Measurements from ENCODE around the gene SH3GL3. TPM values are rescaled to one million over a fixed set of nuclear protein-coding genes. Genes with fewer than 3 reads are reported as not detected.

SH3GL3 gene
- total RNA-seq, 1 experiment from 2014 or later = not detected

- Histone ChIP-seq H3K9me3 (ENCODE audit: control insufficient read depth, insufficient read depth, low read depth, low read length) (no peaks in the 10 kb centered on the region), H3K27me3 (ENCODE audit: control insufficient read depth, insufficient read depth, low read length) (no peaks in the 10 kb centered on the region), H3K4me1 (ENCODE audit: control insufficient read depth, insufficient read depth, low read length) (no peaks in the 10 kb centered on the region), H3K36me3 (ENCODE audit: control insufficient read depth, insufficient read depth, low read length) (no peaks in the 10 kb centered on the region), H3K27ac (ENCODE audit: low read length) (no peak overlapping the region), H3K4me3 (ENCODE audit: low read depth in 2 of 2, low read length in 2 of 2) (no peak overlapping the region)
- ATAC-seq = no peak
- in situ Hi-C loops (cut with HindIII; ENCODE audit: low pct_unique_long_range_greater_than_20kb, low sequenced_read_pairs) (no loop called here), intact Hi-C loops (cut with micrococcal nuclease; ENCODE audit: unreplicated experiment) (no loop called here)
- ChIA-PET POLR2A (no interaction called here), CTCF (no interaction called here)
- DNase-seq (ENCODE audit: low read depth, low spot score) = no peak
- no TSS peak for BruUV-seq (replicated peaks)
- TF ChIP-seq POLR2AphosphoS5 (IDR thresholded peaks at IDR 0.05; ENCODE audit: low read depth, low read length) (no peak), TCF7L2 (IDR thresholded peaks at IDR 0.05; ENCODE audit: low read depth, low read length) (no peak), REST (IDR thresholded peaks at IDR 0.05; ENCODE audit: insufficient read depth in 1 of 2, low read depth in 2 of 2, low read length in 1 of 2) (no peak), CTCF (IDR thresholded peaks at IDR 0.05) (no peak), SIN3A (IDR thresholded peaks at IDR 0.05; ENCODE audit: borderline replicate concordance, insufficient read depth, low read depth, low read length) (no peak)
Measured at GRCh38 chr15:83449937-83450506, 2.9 kb downstream of the SH3GL3 start.

- Histone ChIP-seq H3K27me3 (ENCODE audit: control insufficient read depth, insufficient read depth, low read length) (no peaks in the 10 kb centered on the region), H3K4me1 (ENCODE audit: control insufficient read depth, insufficient read depth, low read length) (no peaks in the 10 kb centered on the region), H3K36me3 (ENCODE audit: control insufficient read depth, insufficient read depth, low read length) (no peaks in the 10 kb centered on the region), H3K4me3 (ENCODE audit: low read depth in 2 of 2, low read length in 2 of 2) (no peak overlapping the region), H3K27ac (ENCODE audit: low read length) (no peak overlapping the region), H3K9me3 (ENCODE audit: control insufficient read depth, insufficient read depth, low read depth, low read length) (no peaks in the 10 kb centered on the region)
- ATAC-seq (no peak), DNase-seq (ENCODE audit: low read depth, low spot score) (no peak)
- ChIA-PET CTCF (no interaction called here), POLR2A (no interaction called here)
- no peak for TF ChIP-seq SIN3A (IDR thresholded peaks at IDR 0.05; ENCODE audit: borderline replicate concordance, insufficient read depth, low read depth, low read length)
- no peak for TF ChIP-seq TCF7L2 (IDR thresholded peaks at IDR 0.05; ENCODE audit: low read depth, low read length)
- no peak for TF ChIP-seq REST (IDR thresholded peaks at IDR 0.05; ENCODE audit: insufficient read depth in 1 of 2, low read depth in 2 of 2, low read length in 1 of 2)
- no peak for TF ChIP-seq POLR2AphosphoS5 (IDR thresholded peaks at IDR 0.05; ENCODE audit: low read depth, low read length)
- no peak for TF ChIP-seq CTCF (IDR thresholded peaks at IDR 0.05)
- no TSS peak for BruUV-seq (replicated peaks)
- in situ Hi-C loops (cut with HindIII; ENCODE audit: low pct_unique_long_range_greater_than_20kb, low sequenced_read_pairs) = no loop called here
- intact Hi-C loops (cut with micrococcal nuclease; ENCODE audit: unreplicated experiment) = no loop called here
Measured at GRCh38 chr15:83457149-83457548, 10.0 kb downstream of the SH3GL3 start.
